Skeletal muscle satellite cell (primary cell): ENCODE data around the gene TUBB2A.
A peak's percentile ranks its signal among the peaks of the same experiment; 100 is the strongest.
"Not testable (repeated sequence)": the region's sequence is repeated elsewhere in the genome, so short reads cannot be mapped to it uniquely, and the experiment has no call there.

Experiments
- H3K27me3 ChIP-seq: 2 replicates; pipeline ENCODE4 v1.7.0; 2013; ENCODE audit warnings: low read length; ENCODE audit not compliant: control insufficient read depth, insufficient read depth
- H3K36me3 ChIP-seq: 2 replicates; pipeline ENCODE4 v1.7.0; 2013; ENCODE audit warnings: mild to moderate bottlenecking, control low read depth, low read length; ENCODE audit not compliant: insufficient read depth
- H3K4me1 ChIP-seq: 2 replicates; pipeline ENCODE4 v1.7.0; 2013; ENCODE audit warnings: low read length; ENCODE audit not compliant: control insufficient read depth, insufficient read depth
- H3K4me2 ChIP-seq: 2 replicates; pipeline ENCODE4 v1.7.0; 2013; ENCODE audit warnings: mild to moderate bottlenecking, low read length
- H3K4me3 ChIP-seq: 2 replicates; pipeline ENCODE4 v1.7.0; 2013; ENCODE audit warnings: low read length
- H3K9ac ChIP-seq: 2 replicates; pipeline ENCODE4 v1.7.0; 2013; ENCODE audit warnings: mild to moderate bottlenecking, low read depth, low read length, moderate library complexity
- H3K9me3 ChIP-seq: replicated peaks from 2 replicates; pipeline ENCODE4 v1.7.0; 2013; ENCODE audit warnings: mild to moderate bottlenecking, control low read depth, low read length

Gene TUBB2A

GRCh38 chr6:3163248-3163594, 5.9 kb upstream of the TUBB2A start:
- Histone ChIP-seq H3K4me2 (peak overlapping the region; percentile 99), H3K9me3 (no peaks in the 10 kb centered on the region), H3K9ac (peak overlapping the region; percentile 89), H3K27me3 (no peaks in the 10 kb centered on the region), H3K36me3 (no peaks in the 10 kb centered on the region), H3K4me3 (peak overlapping the region; percentile 88), H3K4me1 (peaks cover 14% of the 10 kb centered on the region)

DNA sequence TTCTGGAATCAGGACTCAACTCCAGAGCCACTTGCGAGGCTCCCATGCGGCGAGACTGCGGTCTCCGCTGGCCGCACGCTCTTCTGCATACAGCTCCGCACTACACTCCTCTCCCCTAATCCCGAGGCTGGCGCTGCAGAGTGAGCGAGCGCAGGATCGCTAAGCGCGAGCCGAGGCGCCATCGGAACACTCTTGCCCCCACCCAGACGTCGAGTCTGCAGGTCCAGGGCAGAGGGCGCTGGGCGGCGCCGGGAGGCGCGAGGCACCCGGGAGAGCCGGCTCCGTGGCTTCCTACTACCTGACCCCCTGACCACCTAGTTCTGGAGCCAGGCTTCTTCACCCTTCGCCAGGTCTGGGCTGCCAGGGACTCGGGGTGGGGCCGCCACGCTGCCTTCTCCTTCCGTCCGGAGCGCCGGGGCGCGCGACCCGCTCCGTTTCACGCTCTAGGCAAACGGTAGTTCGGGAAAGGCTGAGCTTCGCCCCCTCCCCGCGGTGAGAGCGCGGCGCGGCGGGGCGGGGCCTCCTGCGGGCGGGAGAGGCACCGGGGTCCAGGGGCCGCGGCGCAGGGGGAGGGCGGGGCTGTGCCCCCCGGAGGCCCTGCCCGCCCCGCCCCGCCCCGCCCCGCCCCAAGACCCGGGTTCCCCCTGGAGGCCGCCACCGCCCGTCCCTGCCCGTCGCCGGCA, 5.4 kb upstream of the TUBB2A start:
- Histone ChIP-seq H3K27me3 (no peaks in the 10 kb centered on the region), H3K36me3 (no peaks in the 10 kb centered on the region), H3K4me1 (peaks cover 14% of the 10 kb centered on the region), H3K9me3 (no peaks in the 10 kb centered on the region), H3K4me3 (peak overlapping the region; percentile 88), H3K4me2 (peak overlapping the region; percentile 99), H3K9ac (peak overlapping the region; percentile 89)

GRCh38 chr6:3162067-3162497, 4.7 kb upstream of the TUBB2A start:
- H3K4me1 ChIP-seq: peaks cover 14% of the 10 kb centered on the region
- H3K9ac ChIP-seq: no peak overlapping the region
- no peaks in the 10 kb centered on the region for H3K27me3 ChIP-seq
- H3K36me3 ChIP-seq: no peaks in the 10 kb centered on the region
- peak overlapping the region; percentile 99 for H3K4me2 ChIP-seq
- H3K4me3 ChIP-seq: peak overlapping the region; percentile 88
- H3K9me3 ChIP-seq: no peaks in the 10 kb centered on the region

- Histone ChIP-seq H3K4me2 (no peak overlapping the region), H3K4me3 (no peak overlapping the region), H3K9ac (no peak overlapping the region), H3K9me3 (no peaks in the 10 kb centered on the region), H3K4me1 (peaks cover 19% of the 10 kb centered on the region), H3K27me3 (no peaks in the 10 kb centered on the region), H3K36me3 (peaks cover 8% of the 10 kb centered on the region)
Observed at GRCh38 chr6:3159805-3160781, 2.7 kb upstream of the TUBB2A start.

- H3K4me3 ChIP-seq: peak overlapping the region; percentile 99
- H3K27me3 ChIP-seq: not testable (repeated sequence)
Observed at GRCh38 chr6:3156184-3157130, 887 bp downstream of the TUBB2A start.

DNA sequence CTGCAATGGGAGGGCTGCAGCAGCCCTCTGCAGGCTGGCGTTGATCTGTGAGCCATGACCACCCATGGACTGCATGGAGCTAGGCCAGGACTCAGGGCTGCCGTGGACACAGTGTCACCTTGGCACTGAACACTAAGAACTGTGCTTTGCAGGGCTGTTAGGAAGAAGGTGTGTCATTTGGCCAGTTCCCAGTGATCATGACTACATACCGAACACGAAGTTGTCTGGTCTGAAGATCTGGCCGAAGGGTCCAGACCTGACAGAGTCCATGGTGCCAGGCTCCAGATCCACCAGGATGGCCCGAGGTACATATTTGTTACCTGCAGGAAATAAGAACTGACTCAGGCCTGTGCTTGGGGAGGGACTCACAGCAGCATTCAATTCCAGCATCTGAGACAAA, 1.9 kb downstream of the TUBB2A start:
- H3K9me3 ChIP-seq, H3K4me1 ChIP-seq, H3K9ac ChIP-seq, H3K27me3 ChIP-seq, H3K4me3 ChIP-seq: not testable (repeated sequence)
- Histone ChIP-seq H3K4me2 (peak overlapping the region; percentile 97), H3K36me3 (peaks cover 28% of the 10 kb centered on the region)

More at GRCh38 chr6:3156184-3157130, 887 bp downstream of the TUBB2A start:
- peak overlapping the region; percentile 99 for H3K9ac ChIP-seq
- not testable (repeated sequence) for H3K9me3 ChIP-seq, H3K4me1 ChIP-seq
- peaks cover 28% of the 10 kb centered on the region for H3K36me3 ChIP-seq
- H3K4me2 ChIP-seq: peak overlapping the region; percentile 97

GRCh38 chr6:3152689-3153088, 4.7 kb downstream of the TUBB2A start:
- H3K4me2 ChIP-seq: no peak overlapping the region
- no peak overlapping the region for H3K9ac ChIP-seq
- no peaks in the 10 kb centered on the region for H3K9me3 ChIP-seq
- peaks cover 5% of the 10 kb centered on the region for H3K4me1 ChIP-seq
- H3K27me3 ChIP-seq: no peaks in the 10 kb centered on the region
- no peak overlapping the region for H3K4me3 ChIP-seq
- H3K36me3 ChIP-seq: peaks cover 36% of the 10 kb centered on the region

- Histone ChIP-seq H3K36me3 (peaks cover 42% of the 10 kb centered on the region), H3K4me1 (peaks cover 5% of the 10 kb centered on the region), H3K9ac (no peak overlapping the region), H3K27me3 (no peaks in the 10 kb centered on the region), H3K4me2 (no peak overlapping the region), H3K9me3 (no peaks in the 10 kb centered on the region), H3K4me3 (no peak overlapping the region)
Observed at GRCh38 chr6:3151691-3152090, 5.7 kb downstream of the TUBB2A start.

GRCh38 chr6:3147914-3148757, 9.2 kb downstream of the TUBB2A start:
- no peaks in the 10 kb centered on the region for H3K27me3 ChIP-seq
- no peaks in the 10 kb centered on the region for H3K9me3 ChIP-seq
- H3K4me3 ChIP-seq: no peak overlapping the region
- H3K4me2 ChIP-seq: no peak overlapping the region
- H3K9ac ChIP-seq: no peak overlapping the region
- peaks cover 23% of the 10 kb centered on the region for H3K36me3 ChIP-seq
- H3K4me1 ChIP-seq: no peaks in the 10 kb centered on the region

GRCh38 chr6:3144571-3144970, 12.8 kb downstream of the TUBB2A start:
- Histone ChIP-seq H3K36me3 (peaks cover 23% of the 10 kb centered on the region), H3K27me3 (no peaks in the 10 kb centered on the region), H3K9me3 (no peaks in the 10 kb centered on the region), H3K4me1 (peaks cover 4% of the 10 kb centered on the region), H3K4me3 (no peak overlapping the region), H3K4me2 (no peak overlapping the region), H3K9ac (no peak overlapping the region)
